ENCODE data around the gene EIF2S1. TPM values are rescaled to one million over a fixed set of nuclear protein-coding genes. Genes with fewer than 3 reads are reported as not detected.
"Not testable (repeated sequence)": the region's sequence is repeated elsewhere in the genome, so short reads cannot be mapped to it uniquely, and the experiment has no call there.

The EIF2S1 gene
- total RNA-seq, 1 donor from 2014 or later = 88.3 TPM

GRCh38 chr14:67400434-67400833 lies 40.3 kb downstream of the EIF2S1 start:
- H3K4me1 Mint-ChIP-seq (ENCODE audit: low read depth) = peaks cover 8% of the 10 kb centered on the region
- DNase-seq (ENCODE audit: low spot score) = no peak
- H3K27me3 Mint-ChIP-seq (ENCODE audit: low read depth) = no peaks in the 10 kb centered on the region
- H3K9me3 Mint-ChIP-seq (ENCODE audit: low read depth) = peaks cover 4% of the 10 kb centered on the region
- no peak overlapping the region for H3K27ac Mint-ChIP-seq (ENCODE audit: unreplicated experiment)
- no peak overlapping the region for H3K4me3 Mint-ChIP-seq (ENCODE audit: unreplicated experiment)
- H3K36me3 Mint-ChIP-seq (ENCODE audit: low read depth) = no peaks in the 10 kb centered on the region
- TF ChIP-seq, protein P1, sequence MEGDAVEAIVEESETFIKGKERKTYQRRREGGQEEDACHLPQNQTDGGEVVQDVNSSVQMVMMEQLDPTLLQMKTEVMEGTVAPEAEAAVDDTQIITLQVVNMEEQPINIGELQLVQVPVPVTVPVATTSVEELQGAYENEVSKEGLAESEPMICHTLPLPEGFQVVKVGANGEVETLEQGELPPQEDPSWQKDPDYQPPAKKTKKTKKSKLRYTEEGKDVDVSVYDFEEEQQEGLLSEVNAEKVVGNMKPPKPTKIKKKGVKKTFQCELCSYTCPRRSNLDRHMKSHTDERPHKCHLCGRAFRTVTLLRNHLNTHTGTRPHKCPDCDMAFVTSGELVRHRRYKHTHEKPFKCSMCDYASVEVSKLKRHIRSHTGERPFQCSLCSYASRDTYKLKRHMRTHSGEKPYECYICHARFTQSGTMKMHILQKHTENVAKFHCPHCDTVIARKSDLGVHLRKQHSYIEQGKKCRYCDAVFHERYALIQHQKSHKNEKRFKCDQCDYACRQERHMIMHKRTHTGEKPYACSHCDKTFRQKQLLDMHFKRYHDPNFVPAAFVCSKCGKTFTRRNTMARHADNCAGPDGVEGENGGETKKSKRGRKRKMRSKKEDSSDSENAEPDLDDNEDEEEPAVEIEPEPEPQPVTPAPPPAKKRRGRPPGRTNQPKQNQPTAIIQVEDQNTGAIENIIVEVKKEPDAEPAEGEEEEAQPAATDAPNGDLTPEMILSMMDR (IDR thresholded peaks at IDR 0.05) = no peak

- peaks cover 4% of the 10 kb centered on the region for H3K9me3 Mint-ChIP-seq (ENCODE audit: low read depth)
- H3K36me3 Mint-ChIP-seq (ENCODE audit: low read depth) = no peaks in the 10 kb centered on the region
- no peaks in the 10 kb centered on the region for H3K4me1 Mint-ChIP-seq (ENCODE audit: low read depth)
- H3K4me3 Mint-ChIP-seq (ENCODE audit: unreplicated experiment) = no peak overlapping the region
- no peak for DNase-seq (ENCODE audit: low spot score)
- TF ChIP-seq, protein P1 (IDR thresholded peaks at IDR 0.05) = no peak
- no peak overlapping the region for H3K27ac Mint-ChIP-seq (ENCODE audit: unreplicated experiment)
- no peaks in the 10 kb centered on the region for H3K27me3 Mint-ChIP-seq (ENCODE audit: low read depth)
Observed at GRCh38 chr14:67405771-67406170, 45.6 kb downstream of the EIF2S1 start.

DNA sequence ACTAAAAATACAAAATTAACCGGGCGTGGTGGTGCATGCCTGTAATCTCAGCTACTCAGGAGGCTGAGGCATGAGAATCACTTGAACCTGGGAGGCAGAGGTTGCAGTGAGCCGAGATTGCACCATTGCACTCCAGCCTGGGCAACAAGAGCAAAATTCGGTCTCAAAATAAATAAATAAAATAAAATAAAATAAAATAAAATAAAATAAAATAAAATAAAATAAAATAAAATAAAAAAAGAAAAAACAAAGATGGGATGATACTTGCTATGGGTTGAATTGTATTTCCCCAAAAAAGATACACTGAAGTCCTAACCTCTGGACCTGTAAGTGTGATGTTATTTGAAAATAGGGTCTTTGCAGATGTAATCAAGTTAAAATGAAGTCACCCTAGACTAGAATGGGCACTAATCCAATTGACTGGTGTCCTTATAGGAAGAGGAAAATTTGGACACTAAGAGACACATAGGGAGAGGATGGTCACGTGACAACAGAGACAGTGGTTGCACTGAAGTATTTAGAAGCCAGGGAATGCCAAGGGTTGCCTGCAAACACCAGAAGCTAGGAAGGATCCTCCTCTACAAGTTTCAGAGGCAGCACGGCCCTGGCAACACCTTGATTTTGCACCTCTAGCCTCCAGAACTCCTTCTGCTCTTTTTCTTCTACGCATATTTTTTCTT lies 48.1 kb downstream of the EIF2S1 start:
- H3K4me3 Mint-ChIP-seq (ENCODE audit: unreplicated experiment); H3K4me1 Mint-ChIP-seq (ENCODE audit: low read depth); DNase-seq (ENCODE audit: low spot score); H3K36me3 Mint-ChIP-seq (ENCODE audit: low read depth); H3K27me3 Mint-ChIP-seq (ENCODE audit: low read depth); H3K9me3 Mint-ChIP-seq (ENCODE audit: low read depth); H3K27ac Mint-ChIP-seq (ENCODE audit: unreplicated experiment): not testable (repeated sequence)

DNA sequence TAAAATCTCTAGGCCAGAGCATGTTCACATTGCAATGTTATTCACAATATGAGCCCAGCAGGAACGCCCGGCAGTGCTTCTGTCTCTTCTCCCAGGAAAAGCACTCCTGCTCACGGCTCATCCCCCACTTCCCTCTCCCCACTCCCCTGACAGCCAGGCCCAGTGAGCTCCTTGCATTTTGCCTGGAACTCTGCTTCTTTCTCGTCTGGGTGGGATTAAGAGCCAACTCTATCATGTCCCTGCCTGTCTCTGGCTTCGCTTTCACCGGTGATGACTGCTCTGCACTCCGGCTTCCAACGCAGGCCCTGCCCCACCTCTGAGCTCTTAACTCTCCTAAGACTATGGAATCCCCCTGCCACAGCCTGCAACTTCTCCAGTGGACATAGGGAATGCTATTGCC lies 49.3 kb downstream of the EIF2S1 start:
- H3K36me3 Mint-ChIP-seq (ENCODE audit: low read depth) = no peaks in the 10 kb centered on the region

DNA sequence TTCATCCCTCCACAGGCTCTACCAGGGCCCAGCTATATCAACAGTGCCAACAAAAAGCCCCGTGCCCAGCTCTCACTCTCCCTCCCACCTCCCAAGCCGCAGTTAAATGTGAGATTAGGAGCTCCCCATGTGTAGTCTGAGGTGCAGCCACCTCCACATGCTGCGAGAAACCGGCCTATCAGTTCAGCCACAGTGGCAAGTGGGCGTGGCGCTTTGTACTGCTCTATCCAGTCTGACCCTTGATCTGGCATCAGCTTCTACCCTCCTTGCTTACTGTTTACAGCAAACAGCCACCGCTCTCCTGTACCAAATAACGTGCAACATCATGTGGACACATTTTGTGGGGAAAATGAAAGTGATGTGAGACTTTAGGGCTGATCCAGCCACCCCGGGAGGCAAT lies 50.2 kb downstream of the EIF2S1 start:
- H3K27me3 Mint-ChIP-seq (ENCODE audit: low read depth) = no peaks in the 10 kb centered on the region
- H3K9me3 Mint-ChIP-seq (ENCODE audit: low read depth) = no peaks in the 10 kb centered on the region
- no peak overlapping the region for H3K27ac Mint-ChIP-seq (ENCODE audit: unreplicated experiment)
- no peak overlapping the region for H3K4me3 Mint-ChIP-seq (ENCODE audit: unreplicated experiment)
- no peak for DNase-seq (ENCODE audit: low spot score)
- no peaks in the 10 kb centered on the region for H3K36me3 Mint-ChIP-seq (ENCODE audit: low read depth)
- peaks cover 8% of the 10 kb centered on the region for H3K4me1 Mint-ChIP-seq (ENCODE audit: low read depth)
- TF ChIP-seq, protein P1 (IDR thresholded peaks at IDR 0.05) = no peak

More for the DNA sequence above, 49.3 kb downstream of the EIF2S1 start:
- TF ChIP-seq, protein P1 (IDR thresholded peaks at IDR 0.05) = no peak
- DNase-seq (ENCODE audit: low spot score) = no peak
- Mint-ChIP-seq H3K4me3 (ENCODE audit: unreplicated experiment) (no peak overlapping the region), H3K9me3 (ENCODE audit: low read depth) (no peaks in the 10 kb centered on the region), H3K4me1 (ENCODE audit: low read depth) (peaks cover 7% of the 10 kb centered on the region), H3K27me3 (ENCODE audit: low read depth) (no peaks in the 10 kb centered on the region), H3K27ac (ENCODE audit: unreplicated experiment) (no peak overlapping the region)

GRCh38 chr14:67411370-67411769 lies 51.2 kb downstream of the EIF2S1 start:
- no peak overlapping the region for H3K4me3 Mint-ChIP-seq (ENCODE audit: unreplicated experiment)
- peaks cover 8% of the 10 kb centered on the region for H3K4me1 Mint-ChIP-seq (ENCODE audit: low read depth)
- H3K27me3 Mint-ChIP-seq (ENCODE audit: low read depth) = no peaks in the 10 kb centered on the region
- H3K9me3 Mint-ChIP-seq (ENCODE audit: low read depth) = no peaks in the 10 kb centered on the region
- H3K27ac Mint-ChIP-seq (ENCODE audit: unreplicated experiment) = no peak overlapping the region
- no peak for DNase-seq (ENCODE audit: low spot score)
- TF ChIP-seq, protein P1 (IDR thresholded peaks at IDR 0.05) = no peak
- no peaks in the 10 kb centered on the region for H3K36me3 Mint-ChIP-seq (ENCODE audit: low read depth)

Data from chondrocyte (in vitro differentiated cells).